Brain pericyte (primary cell): ENCODE data around the gene ITPKB.
"Not testable (repeated sequence)": the region's sequence is repeated elsewhere in the genome, so short reads cannot be mapped to it uniquely, and the experiment has no call there.

Experiments used
- DNase-seq: peaks from one replicate; pipeline ENCODE4 v3.0.0-alpha.2; 2012; ENCODE audit warnings: low read depth, low spot score

ITPKB gene

DNA sequence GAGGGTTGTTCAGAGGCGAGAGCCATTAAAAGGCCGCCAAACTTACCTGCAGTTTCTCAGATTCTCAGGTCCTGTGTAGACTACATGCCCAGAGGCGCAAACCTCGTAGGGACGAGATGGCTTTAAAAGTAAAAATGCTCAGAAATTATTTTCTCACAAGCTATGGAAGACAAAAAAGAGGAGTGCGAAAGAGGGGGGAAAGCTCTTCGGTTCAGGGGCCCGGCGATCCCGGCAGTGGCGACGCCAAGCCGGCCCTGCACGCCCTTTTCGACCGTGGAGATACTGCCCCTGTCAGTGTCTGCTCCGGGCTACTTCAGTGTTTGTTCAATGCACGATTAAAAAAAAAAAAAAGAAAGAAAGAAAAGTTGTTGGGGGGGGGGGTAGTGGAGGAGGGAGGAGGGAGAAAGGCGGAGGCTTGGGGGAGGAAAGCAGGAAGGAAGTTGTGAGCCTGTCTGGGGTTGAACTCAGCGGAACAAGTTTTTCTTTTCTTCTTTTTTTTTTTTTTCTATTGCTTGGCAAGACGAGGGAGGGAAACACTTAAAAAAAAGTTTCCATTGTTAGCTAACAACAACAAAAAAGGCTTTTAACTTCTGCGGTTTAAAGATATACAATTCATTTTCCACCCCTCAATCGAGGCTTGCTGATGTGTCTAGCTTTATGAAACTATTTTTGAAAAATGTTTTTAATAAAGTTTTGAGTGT lies at the start of gene ITPKB:
TSS of gene ITPKB (minus strand) at position 288 of the 701 bp plus-strand sequence. CDS start 1,824 bp downstream, outside the sequence.
- no peak for DNase-seq

DNA sequence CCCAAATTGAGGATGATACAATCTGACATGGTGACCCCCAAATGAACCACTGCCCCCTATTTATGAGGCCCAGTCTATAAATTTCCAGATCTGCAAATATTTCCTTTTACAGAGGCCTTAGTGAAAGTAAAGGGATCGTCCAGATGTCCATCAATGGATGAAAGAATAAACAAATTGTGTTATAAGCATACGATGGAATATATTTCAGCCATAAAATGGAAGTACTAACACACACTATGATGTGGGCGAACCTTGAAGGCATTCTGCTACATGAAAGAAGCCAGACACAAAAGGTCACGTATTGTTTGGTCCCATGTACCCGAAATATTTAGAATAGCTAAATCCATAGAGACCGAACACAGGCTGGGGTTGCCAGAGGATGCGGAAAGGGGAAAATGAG lies 48.6 kb upstream of the ITPKB start:
- DNase-seq: no peak

DNA sequence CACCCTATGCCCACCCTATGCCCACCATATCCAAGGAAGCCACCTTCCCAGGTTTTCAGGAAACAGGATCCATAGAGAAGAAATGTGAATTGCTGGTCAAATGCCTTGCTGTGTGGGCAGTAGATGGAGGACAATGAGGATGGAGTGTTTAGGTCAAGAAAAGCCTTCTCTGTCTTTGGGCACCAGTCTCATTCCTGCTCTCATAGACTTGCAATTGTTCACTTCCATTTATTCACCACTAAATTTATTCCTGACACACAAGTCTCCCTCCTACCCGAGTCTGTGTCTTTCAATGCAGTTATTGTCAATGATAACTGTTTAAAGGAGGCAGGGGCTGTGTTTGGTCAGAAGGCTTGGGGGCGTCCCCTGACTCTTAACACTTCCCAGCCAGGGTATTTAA lies 48.0 kb upstream of the ITPKB start:
- DNase-seq: no peak

DNA sequence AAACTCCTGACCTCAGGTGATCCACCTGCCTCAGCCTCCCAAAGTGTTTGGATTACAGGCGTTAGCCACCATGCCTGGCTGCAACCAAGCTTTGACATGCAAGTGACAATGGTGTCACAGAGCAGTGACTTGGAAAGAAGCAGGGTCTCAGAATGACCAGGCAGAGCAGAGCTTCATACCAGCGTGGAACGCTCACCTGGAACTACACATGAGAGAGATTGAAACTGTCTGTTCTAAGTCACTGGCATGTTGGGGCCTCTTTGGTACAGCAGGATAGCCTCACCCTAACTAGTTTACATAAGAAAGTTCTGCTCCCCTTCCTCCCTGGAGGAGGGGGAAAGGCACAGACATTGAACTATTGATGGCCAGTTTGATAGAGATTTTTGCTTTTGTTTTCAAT lies 47.5 kb upstream of the ITPKB start:
- no peak for DNase-seq

DNA sequence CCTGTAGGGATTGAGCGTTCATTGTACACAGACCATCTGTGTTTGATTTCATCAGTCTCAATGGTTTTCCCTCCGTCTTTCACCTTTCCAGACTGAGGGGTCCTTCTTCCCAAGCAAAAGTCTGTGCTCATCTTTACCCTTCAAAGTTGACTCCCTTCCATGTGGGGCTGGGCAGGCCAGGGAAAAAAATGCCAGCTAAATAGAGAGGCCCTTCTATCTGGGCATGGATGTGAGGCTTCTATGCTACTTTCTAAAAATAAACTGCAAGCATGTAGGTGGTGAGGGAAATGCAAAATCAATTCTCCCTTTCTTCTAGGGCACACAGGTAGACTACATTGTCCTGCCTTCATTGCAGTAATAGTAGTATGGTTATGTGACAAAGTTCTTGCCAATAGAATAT lies 46.7 kb upstream of the ITPKB start:
- no peak for DNase-seq

DNA sequence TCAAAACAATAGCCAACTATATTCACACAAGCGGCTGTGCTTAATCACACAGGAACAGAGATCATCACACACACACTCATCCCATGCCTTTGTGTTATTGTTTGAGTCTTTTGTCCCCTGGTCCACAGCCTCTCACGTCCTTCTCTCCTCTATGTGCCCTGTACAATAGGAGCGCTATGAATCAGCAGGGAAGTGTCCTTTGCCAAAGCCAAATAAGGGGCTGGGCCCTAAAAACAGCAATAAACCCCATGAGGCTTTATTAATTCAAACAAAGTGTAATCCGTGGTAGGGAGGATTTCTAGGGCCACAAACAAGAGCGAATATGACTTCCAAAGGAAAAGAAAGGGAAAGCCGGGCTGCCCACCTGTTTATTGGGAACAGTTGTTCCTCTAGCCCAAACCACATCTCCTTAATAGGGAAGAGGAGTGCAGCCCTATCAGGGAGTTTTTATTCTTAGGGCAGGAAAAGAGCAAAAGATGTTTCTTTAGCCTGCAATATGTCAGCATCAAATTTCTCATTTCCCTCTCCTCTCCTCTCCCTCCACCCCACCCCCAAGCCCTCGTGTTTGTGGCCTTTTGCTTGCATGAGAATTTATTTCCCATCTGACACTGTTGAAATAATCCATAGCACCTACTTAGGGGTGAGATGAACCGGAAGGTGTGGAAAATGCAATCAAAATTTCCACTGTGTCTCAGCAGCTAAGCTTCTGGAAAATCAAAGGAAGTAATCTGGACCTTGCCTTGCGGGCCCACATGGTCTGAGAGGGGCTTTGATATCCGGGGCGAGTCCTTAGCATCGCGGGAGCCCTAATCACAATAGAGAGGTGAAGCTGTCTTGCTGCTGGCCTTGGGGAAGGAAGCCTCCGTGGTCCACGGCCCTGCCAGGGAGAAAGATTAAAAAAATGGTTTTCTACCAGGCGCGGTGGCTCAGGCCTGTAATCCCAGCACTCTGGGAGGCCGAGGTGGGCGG lies 45.3 kb upstream of the ITPKB start:
- no peak for DNase-seq

DNA sequence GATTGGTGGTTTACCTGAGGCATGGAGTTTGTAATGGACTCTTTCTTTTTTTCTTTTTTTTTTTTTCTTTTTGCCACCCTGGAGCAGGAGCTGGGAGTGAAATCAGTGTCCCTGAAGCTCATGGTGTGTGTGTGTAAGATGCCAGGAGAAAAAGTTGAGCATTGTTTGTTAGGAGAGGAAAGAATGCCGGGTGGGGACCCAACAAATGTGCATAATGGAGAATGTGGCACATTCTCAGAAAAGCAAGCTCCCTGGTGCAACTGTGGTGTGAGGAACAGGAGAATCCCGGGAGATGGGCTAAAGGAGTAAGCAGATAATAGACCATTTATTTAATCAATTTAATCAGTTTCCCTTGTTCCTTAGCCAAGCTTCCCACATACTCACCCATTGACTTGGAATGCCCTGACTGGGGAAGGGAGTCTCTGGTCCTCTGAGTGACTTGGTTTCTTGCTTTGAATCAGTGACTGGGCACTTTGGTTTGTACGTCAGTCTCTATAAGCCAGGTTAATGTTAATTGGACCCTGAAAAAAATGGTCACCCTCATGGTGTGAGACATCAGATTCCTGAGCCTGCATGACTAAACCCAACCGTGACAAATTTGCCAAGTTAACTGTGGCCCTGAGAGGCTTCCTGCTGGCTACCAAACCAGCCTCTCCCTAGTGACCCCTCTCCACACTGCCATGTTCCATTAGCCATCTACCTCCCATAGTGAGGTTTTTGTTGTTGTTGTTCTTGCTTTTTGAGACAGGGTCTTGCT lies 43.9 kb upstream of the ITPKB start:
- DNase-seq: no peak

DNA sequence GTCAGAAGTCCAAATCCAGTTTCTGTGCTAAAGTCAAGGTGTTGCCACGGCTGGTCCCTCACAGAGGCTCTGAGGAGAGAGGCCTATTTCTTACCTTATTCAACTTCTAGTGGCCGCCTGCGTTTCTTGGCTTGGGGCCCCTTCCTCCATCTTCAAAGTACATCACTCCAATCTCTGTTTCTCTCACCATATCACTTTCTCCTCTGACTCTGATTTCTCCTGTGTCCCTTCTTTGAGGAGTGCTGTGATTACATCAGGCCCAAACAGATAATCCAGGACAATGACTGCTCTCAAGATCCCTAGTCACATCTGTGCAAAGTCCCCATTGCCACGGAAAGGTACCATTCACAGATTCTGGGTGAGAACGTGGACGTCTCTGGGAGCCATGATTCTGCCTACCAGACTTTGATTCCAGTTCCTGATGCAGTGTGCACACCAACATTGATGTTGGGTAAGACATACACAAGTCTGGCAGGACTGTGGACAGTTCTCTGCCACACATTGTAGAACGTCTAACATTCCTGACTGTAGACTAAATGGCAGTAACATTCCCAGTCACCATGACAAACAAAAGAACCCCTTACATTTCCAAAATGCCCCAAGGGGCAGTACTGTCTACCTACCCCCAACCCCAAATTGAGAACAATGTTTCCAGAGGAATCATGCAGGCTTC lies 43.0 kb upstream of the ITPKB start:
- no peak for DNase-seq

DNA sequence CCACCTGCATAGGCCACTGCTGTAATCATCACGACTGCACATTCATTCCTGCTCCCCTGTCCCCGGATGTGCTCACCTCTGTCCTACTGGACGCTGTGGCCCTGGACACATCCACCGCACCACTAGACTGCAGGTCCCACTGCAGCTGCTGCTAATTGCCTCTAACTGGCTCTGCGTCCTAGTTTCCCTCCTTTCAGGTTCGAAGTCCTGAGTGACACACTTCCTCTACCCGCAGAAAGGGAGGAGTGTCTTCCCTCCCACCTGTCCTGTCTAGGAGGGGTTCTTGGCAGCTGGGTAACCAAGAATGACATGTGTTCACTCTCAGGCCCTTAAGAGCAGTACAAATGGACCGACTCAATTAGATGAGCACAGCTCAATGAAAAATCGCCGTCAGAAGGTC lies 40.5 kb upstream of the ITPKB start:
- no peak for DNase-seq

DNA sequence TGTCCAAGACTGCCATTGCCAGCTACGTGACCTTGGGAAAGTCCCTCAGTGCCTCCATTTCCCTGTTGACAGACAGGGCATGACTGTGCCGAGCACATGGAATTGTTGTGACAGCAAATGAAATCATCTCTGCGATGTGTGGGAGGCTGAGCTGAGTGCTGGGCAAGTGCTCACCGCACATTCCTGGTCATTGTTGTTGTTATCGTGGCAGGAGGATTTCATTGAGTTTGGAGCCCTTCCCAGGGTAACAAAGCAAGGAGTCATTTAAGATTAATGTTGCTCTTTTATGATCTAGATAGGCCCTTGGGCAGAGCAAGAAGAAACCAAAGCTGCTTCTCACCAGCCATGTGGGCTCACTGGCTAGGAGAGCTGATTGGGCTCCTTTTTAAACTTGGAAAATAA lies 39.6 kb upstream of the ITPKB start:
- DNase-seq: no peak

DNA sequence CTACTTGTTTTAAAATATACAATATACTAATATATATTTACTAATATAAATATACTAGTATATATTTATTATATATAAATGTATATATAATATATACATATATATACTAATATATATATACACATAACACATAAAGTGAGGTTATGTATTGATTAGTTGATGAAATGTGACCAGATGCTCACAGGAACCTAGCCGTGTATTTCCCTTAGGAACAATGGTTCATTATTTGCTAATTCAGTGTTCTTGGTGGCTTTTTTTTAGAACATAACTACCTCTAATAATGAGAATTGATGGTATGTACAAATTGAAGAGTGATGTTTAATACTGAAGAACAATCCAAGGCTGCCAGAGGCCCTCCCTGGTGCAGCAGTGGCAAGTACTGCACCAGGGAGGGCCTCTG lies 37.9 kb upstream of the ITPKB start:
- DNase-seq: no peak

DNA sequence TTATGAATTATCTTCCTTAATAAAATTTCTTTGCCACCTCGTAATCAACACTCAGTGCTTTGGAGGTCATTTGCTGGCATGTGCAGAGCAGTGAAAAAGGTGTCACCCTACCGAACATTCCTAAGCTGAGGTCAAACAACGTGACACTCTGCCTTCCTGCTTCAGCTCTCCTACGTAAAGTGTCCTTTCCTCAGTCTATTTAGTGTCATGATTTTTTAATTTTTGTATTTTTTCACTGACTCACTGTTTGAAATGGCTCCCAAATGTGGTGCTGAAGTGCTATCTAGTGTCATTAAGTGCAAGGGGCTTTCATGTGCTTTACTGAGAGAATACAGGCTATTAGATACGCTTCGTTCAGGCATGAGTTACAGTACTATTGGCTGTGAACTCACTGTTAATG lies 37.0 kb upstream of the ITPKB start:
- DNase-seq: no peak

DNA sequence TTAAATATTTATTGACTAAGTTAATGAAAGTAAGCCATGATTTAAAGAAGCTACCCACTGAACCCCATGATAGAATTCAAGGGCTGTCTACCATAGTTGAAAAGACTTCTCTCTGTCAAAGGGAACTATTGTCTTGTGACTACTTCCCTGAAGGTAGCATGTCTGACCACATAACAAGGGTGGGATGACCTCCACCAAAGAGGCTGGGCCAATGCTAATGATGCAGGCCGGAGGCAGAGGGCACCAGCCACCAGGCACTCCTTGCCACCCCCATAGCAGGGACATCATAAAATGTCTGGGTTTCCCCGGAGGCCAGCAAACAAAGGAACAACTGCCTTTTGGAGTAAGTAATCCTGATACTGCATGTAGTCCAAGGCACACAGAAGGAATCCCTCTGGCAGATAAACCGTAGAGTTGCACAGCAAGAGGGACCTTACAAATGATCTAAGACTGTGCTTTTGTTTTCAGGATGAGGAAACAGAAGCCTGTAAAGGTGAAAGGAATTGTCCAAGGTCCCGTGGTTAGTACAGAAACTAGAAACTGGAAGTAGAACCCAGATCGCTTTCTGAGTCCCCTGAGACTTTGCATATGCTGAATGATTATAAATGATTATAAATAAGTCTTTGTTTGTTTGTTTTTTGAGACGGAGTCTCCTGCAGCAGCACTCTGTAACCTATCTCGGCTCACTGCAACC lies 33.5 kb upstream of the ITPKB start:
- DNase-seq: no peak

DNA sequence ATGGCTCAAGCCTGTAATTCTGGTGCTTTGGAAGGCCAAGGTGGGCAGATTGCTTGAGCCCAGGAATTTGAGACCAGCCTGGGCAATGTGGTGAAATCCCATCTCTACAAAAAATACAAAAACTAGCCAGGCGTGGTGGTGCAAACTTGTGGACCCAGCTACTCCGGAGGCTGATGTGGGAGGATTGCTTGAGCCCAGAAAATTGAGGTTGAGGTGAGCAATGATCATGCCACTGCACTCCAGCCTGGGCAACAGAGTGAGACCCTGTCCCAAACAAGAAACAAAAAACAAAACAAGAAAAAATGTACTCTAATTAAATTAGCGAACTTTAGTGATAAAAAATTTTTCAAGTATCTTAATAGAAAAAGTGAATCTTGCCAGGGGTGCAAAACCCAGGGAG lies 28.1 kb upstream of the ITPKB start:
- not testable (repeated sequence) for DNase-seq

DNA sequence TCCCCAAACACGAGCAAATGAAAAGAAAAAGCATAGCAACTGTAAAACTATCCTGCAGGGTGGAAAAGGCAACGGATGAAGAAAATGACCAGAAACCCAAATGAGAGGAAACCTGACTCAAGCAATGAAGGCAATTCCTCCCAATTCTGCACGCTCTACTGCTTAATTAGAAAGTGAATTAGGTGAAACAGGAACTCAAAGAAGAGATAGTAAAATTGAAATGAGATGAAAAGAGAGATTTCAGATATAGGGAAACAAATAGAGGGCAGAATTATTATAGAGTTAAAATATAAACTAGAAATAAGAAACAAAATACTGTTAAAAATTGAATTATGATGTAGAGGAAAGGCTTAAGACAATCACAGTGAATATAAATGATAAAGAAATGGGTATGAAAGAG lies 27.5 kb upstream of the ITPKB start:
- no peak for DNase-seq

DNA sequence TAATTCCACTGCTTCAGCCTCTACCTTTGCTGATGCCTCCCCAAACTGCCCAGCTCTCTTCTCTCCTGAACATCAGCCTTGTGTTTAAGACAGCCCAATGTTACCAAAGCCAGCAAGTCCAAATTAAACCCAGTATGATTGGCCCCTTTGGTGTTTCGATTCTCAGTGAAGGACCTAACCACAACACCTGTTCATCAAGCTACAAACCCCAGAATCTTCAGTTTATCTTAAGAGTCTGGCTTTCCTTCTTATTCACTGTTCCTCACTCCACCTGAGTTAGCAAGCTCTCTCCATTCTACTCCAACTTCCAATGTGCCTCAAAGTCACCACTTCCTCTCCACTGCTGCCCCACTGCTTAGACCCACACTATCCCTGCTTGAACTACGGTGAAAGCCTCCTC lies 25.5 kb upstream of the ITPKB start:
- DNase-seq: no peak

DNA sequence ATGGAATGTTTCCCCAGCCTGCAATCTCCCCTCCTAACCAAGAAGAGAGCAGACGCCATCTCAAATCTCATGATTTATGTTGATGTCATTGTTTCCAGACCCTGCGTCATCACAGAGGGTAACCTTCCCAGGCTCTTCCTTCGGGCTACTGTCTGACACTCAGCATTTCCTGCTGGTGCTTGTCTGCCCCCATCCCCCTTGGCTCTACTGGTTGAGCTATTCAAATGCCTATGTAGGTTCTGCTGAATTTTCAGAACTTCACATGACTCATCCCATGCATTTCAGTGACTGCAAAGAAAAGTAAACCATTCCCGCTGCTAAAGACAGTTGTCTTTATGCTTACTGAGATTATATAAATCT lies 24.8 kb upstream of the ITPKB start:
- DNase-seq: peak; percentile 87

DNA sequence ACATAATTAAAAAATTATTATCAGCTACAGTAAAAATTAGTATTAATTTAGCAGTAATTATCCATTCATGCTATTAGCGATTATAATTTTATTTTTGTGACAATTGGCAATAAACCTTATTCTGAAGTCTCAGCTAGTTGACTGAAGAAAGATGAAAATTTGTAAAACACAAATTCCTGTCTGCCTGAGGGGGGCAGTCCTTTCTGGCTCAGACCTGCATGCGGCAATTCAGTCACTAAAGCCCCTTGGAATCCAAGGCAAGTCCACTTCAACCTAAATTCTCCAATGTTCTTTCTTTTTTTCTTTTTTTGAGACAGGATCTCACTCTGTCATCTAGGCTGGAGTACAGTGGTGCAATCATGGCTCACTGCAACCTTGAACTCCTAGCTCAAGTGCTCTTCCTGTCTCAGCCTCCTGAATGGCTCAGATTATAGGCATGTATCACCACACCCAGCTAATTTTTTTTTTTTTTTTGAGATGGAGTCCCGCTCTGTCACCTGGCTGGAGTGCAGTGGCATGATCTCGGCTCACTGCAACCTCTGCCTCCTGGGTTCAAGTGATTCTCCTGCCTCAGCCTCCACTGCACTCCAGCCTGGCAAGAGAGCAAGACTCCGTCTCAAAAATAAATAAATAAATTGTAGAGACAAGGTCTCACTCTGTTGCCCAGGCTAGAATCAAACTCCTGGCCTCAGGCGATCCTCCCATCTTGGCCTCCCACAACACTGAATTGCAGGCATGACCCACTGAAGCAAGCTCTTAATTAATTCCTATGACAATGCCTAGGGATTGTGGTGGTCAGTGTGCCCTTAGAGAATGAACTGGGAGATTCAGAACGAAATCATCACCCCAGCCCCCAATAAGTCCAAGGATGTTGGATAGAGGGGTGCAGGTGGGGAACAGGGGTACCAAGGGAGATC lies 24.2 kb upstream of the ITPKB start:
- no peak for DNase-seq

DNA sequence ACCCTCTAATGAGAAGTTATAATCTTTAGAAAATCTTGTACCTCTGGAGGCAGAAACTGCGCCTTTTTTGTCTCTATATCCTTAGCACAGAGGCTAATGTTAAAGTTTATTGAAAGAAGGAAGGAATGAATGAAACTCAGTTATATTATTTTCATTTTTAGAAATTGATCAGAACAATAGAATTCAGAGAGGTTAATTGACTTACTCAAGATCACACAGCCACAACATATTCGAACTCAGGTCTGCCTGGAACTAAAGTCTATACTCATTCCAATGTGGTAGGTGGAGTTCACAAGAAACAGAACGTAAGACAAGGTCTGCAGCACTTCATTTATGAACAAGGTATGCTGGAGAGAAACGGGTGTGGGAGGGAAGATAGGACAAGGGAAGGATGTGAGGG lies 23.0 kb upstream of the ITPKB start:
- DNase-seq: no peak

DNA sequence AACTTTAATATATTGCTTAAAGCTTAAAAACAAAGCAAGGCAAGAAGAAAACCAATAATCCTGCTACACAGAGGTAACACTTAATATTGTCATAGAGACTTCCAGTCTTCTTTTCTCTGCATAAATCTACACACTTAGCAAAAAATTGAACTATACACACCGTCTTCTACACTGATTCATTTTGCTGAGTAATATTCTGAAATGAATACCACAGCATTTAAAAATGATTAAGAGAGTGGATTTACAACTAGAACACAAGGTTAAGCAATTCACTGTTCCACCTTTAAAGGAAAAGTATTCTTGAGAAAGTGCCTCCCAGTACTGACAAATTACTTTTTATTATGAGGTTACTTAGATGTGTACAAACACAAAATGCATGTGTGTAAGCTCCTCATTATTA lies 22.2 kb upstream of the ITPKB start:
- DNase-seq: no peak
